PFSK-1 (cell line): Measurements from ENCODE around the gene MCRIP1.

Source experiments
- FOXP2 ChIP-seq: optimal IDR thresholded peaks from 2 replicates; pipeline ENCODE3; 2011; ENCODE audit warnings: borderline replicate concordance, control low read depth, inconsistent platforms; ENCODE audit not compliant: insufficient read depth; ENCODE audit errors: extremely low read length, extremely low read depth
- POLR2AphosphoS5 ChIP-seq: IDR thresholded peaks from 2 replicates; pipeline ENCODE4 v1.6.1; 2012; ENCODE audit warnings: low read depth, mild to moderate bottlenecking, control low read depth, low read length, moderate library complexity
- SIN3A ChIP-seq: IDR thresholded peaks from 2 replicates; pipeline ENCODE4 v1.6.1; 2012; ENCODE audit warnings: mild to moderate bottlenecking, low read length, moderate library complexity, borderline replicate concordance; ENCODE audit not compliant: insufficient read depth
- TAF1 ChIP-seq: IDR thresholded peaks from 2 replicates; pipeline ENCODE4 v1.6.1; 2012; ENCODE audit warnings: low read length, control low read depth, borderline replicate concordance; ENCODE audit not compliant: insufficient read depth
- TF ChIP-seq, protein P1 (sequence below), 2 experiments: IDR thresholded peaks; 2 replicates each; pipeline versions ENCODE4 v1.6.1 to v1.8.0; 2011 to 2012; ENCODE audit warnings: low read depth in 2 of 2, low read length in 2 of 2, control low read depth in 1 of 2, inconsistent platforms in 1 of 2, mild to moderate bottlenecking in 1 of 2, moderate library complexity in 1 of 2; ENCODE audit not compliant: insufficient read depth in 1 of 2

The MCRIP1 gene

DNA sequence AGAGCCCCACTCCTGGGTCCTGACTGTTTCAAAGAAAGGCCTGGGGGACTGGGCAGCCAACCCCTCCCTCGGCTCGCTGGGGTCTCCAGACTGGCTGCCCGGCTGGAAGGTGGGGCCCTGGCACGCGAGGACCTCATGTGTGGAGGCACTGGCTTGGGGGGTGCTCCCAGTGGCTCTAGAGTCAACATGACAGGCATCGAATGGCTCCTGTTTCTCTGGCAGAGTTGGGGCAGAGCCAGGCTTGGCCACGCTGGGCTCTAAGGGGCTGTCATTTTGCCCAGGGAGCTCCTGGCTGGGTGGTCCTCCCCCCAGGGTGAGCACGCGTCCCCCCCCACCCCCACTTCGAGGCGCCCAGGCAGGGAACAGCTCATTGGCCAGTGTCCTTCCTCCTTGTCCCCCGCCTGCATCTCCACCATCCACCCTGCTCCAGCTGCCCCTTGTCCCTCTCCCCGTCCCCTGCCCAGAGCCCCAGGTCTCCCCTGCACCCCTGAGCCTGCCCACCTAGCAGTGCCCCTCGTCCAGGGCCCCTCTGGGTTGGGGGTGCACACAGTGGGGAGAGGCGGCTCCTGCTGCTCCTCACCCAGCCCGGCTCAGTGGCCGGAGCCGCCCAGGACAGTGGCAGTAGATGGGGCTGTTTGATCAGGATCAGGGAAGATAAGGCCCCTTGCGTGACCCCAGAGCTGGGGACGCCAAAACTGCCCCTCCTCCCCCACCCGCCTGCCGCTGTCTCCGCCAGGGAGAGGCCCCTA, 26.5 kb downstream of the MCRIP1 start:
- TF ChIP-seq POLR2AphosphoS5 (no peak), SIN3A (no peak), FOXP2 (no peak), TAF1 (no peak)
- TF ChIP-seq, protein P1, sequence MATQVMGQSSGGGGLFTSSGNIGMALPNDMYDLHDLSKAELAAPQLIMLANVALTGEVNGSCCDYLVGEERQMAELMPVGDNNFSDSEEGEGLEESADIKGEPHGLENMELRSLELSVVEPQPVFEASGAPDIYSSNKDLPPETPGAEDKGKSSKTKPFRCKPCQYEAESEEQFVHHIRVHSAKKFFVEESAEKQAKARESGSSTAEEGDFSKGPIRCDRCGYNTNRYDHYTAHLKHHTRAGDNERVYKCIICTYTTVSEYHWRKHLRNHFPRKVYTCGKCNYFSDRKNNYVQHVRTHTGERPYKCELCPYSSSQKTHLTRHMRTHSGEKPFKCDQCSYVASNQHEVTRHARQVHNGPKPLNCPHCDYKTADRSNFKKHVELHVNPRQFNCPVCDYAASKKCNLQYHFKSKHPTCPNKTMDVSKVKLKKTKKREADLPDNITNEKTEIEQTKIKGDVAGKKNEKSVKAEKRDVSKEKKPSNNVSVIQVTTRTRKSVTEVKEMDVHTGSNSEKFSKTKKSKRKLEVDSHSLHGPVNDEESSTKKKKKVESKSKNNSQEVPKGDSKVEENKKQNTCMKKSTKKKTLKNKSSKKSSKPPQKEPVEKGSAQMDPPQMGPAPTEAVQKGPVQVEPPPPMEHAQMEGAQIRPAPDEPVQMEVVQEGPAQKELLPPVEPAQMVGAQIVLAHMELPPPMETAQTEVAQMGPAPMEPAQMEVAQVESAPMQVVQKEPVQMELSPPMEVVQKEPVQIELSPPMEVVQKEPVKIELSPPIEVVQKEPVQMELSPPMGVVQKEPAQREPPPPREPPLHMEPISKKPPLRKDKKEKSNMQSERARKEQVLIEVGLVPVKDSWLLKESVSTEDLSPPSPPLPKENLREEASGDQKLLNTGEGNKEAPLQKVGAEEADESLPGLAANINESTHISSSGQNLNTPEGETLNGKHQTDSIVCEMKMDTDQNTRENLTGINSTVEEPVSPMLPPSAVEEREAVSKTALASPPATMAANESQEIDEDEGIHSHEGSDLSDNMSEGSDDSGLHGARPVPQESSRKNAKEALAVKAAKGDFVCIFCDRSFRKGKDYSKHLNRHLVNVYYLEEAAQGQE (IDR thresholded peaks at IDR 0.05; ENCODE audit: insufficient read depth in 1 of 2, low read depth in 2 of 2, low read length in 2 of 2) = no peak

DNA sequence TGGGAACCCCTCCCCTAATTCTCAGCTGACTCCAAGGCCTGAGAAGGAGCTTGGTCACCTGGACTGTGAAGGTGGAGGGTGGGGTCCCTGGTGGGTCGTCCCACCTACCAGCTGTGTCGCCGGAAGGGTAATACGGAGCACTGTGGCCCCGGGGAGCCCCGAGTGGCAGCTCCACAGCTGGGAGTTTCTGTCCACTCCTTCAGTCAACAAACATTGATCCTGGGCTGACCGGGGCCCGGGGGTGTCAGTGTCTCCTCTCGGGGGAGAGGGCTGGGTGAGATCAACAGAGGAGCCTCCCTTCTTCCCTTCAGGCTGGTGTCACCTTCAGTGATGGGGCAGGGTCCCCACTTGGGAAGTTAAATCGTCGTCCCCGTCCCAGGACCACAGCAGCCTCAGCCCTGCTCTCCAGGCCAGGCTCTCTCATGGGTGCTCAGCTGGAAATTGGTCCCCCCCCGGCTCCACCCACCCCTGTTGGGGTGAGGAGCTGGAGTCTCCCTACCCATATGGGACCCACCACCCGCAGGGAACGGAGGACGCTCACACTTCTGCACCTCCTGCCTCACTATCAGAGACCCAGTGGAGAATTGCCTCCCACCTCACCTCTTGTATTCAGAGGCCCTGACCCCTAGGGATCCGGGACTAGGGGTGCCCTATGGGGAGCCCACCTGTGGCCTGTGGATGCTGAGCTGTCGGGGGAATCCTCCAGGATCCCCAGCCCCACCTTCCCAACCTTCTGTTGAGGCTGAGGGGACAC, 27.2 kb downstream of the MCRIP1 start:
- TF ChIP-seq POLR2AphosphoS5 = no peak
- no peak for TF ChIP-seq FOXP2
- TF ChIP-seq TAF1 = no peak
- TF ChIP-seq SIN3A = no peak
- TF ChIP-seq, protein P1 (IDR thresholded peaks at IDR 0.05; ENCODE audit: insufficient read depth in 1 of 2, low read depth in 2 of 2, low read length in 2 of 2) = no peak

DNA sequence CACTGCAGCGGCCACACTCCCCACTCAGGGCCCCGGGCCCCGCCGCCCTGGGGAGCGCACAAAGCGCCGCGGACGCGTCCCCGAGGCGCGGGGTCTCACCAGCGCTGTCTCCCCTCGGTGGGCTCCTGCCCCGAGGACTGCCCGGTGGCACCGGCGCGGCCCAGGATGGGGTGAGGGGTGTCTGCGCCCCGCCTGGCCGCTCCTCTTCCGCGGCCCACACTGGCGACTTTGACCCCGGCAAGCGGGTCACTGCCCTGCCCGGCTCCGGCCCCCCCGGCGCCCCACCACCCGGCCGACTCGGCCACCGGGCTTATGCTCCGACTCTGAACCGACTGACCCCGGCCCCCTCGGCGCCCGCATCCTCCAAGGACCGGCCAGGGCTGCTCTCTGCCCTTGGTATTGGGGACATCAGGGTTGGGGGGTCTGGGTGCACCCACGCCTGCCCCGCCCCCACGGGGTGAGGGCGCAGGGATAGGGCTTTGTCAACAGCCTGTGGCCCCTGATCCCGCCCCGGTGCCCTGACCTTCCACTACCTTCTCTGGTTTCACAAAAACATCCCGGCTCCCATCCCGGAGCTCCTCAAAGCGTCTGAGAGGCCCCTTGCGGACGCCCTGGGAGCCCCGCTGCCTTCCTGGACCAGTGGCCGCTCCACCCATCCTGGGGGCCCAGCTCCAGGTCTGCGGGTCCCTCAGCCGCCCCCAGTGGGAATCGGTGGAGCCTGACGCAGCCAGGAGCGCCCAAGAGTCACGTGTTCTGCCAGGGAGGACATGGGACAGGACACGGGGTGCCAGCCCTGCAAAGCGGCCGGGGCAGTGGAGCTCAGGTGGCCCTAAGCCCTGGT, 28.3 kb downstream of the MCRIP1 start:
- TF ChIP-seq SIN3A (no peak), FOXP2 (no peak)

DNA sequence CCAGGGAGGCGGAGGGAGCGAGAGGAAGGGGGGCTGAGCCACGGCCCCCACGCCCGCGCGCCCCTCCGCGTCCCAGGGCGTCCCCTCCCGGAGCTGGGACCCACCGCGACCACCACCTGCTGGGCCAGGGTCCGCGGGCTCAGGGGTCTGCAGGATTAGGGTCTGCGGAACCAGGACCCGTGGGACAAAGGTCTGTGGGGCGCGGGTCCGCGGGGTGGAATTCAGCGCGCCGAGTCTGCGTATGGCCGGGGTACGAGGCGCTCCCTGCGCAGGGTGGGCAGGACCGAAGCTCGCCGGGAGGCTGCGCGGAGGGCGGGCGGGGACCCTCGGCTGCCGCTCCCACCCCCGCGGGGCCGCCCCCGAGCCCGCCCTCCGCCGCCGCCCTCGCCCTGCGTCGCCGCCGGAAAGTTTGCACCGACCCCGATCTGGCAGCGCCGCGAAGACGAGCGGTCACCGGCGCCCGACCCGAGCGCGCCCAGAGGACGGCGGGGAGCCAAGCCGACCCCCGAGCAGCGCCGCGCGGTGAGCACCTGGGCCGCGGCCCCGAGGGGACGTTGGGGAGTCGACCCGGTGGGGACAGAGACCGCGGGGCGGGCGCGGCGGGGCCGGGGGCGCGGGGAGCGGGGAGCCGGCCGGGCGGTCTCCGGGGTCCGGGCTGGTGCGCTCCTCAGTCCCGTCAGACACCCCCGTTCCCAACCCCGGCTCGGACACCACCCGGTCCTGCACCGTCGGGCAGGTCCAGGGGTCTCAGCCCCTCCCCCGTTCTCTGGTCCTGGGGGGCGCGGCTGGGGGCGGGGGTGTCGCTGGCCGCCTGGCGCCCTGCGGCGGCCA, 29.1 kb downstream of the MCRIP1 start, which contains the start of gene GCGR:
Gene GCGR (plus strand): TSS at position 423 of the 831 bp plus-strand sequence. CDS start 4,869 bp downstream, outside the sequence.
- TF ChIP-seq TAF1 = no peak
- TF ChIP-seq FOXP2 = no peak
- TF ChIP-seq POLR2AphosphoS5 = no peak
- TF ChIP-seq, protein P1 (IDR thresholded peaks at IDR 0.05; ENCODE audit: insufficient read depth in 1 of 2, low read depth in 2 of 2, low read length in 2 of 2) = no peak
- no peak for TF ChIP-seq SIN3A
